ENCODE measurements around the gene KIF13A.
"Not testable (repeated sequence)": the region's sequence is repeated elsewhere in the genome, so short reads cannot be mapped to it uniquely, and the experiment has no call there.

Gene KIF13A

GRCh38 chr6:17871189-17871519, 116.3 kb downstream of the KIF13A start:
- no peak for DNase-seq (ENCODE audit: low read depth, low spot score)

DNA sequence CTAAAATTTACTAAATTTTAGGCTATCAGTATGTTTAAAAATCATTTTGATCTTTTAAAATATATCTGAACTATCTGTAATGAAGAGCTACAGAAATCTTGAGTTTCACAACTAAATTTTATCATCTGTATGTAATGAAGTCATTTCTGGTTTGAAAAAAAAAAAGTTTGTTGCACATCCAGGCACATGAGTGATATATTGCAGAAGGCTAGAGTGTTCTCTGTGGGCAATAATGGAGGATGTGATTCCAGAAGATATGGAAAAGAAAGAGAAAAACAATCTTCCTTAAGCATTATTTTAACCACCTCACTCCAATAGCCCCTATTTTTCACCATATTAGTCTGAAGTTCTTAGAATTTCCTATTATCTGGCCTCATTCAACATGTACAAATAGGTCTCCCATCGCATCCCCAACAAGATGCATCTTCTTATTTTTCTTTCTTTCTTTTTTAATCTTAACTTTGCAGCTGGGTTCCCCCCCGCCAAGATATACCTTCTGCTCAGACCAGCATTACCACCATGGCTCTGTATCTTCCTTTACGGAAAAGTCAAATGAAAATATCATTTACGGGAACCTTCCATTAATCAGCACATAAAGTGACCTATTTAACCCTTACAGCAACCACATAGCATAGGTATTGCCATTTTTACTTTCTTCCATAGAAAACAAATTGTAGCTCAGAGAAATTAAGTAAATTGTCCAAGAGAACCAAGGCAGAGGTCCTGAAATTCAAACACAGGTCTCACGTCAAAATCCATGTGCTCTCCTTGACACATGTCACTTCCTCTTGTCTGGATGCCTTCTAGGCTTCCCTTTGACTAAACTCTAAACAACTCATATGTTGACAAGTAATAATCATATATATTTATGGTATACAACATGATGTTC, 116.9 kb downstream of the KIF13A start:
- no peak for DNase-seq (ENCODE audit: low read depth, low spot score)

- DNase-seq (ENCODE audit: low read depth, low spot score), result no peak
These were observed 117.7 kb downstream of the KIF13A start for GRCh38 chr6:17869753-17870050.

DNA sequence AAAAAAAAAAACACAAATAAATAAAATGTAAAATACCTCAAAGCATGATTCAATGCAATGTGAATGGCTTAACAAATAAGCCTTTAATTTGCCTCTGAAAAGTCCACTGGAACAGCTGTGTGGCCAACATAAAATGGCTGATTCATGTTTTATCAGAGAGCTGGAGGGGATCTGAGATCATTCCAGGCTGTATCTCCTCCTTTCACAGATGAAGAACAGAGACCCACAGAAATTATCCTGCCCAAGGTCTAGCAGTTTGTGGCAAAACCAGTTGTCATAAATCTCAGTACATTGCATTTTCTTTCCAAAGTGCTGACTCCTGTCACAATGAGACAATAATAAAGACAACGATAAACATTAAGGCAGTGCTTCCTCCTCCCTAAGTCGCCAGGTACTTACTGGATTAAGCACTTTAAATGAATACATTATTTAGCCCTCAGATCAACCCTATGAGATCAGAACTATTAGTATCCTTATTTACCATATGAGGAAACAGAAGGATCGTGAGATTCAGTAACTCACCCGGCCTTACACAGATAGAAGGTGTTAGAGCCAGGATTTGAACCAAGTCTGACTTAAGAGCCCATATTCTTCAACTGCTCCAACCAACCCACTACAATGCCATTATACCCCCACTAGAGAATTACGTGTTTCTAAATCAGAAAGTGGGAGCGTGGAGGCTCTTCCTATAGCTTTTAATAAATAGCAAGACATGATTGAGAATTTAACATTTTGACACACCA, 118.3 kb downstream of the KIF13A start:
- no peak for DNase-seq (ENCODE audit: low read depth, low spot score)

- no peak for DNase-seq (ENCODE audit: low read depth, low spot score)
These were observed 119.6 kb downstream of the KIF13A start for GRCh38 chr6:17867880-17868279.

- no peak for DNase-seq (ENCODE audit: low read depth, low spot score)
These were observed 120.5 kb downstream of the KIF13A start for GRCh38 chr6:17866876-17867444.

- DNase-seq (ENCODE audit: low read depth, low spot score), result no peak
These were observed 121.4 kb downstream of the KIF13A start for GRCh38 chr6:17865798-17866725.

DNA sequence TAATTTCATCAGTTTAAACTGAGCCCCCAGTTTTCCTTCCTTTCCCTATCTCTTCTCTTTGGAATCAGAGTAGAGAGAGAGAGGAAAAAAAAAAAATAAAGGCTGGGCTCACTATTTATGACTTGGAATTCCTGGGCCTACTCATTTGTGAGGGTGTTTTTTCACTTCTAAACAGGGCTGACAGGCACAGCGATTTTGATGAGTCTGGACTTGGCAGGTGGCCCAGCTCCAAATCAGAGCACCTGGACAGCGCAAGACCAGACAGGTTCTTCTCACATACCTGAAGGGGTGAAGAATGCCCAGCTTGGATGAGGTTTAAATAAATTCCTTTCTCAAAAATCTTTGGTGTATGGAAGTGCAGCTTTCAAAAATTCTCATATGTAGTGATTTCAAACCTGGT, 122.2 kb downstream of the KIF13A start:
- no peak for DNase-seq (ENCODE audit: low read depth, low spot score)

GRCh38 chr6:17863901-17864754, 123.3 kb downstream of the KIF13A start:
- no peak for DNase-seq (ENCODE audit: low read depth, low spot score)

DNA sequence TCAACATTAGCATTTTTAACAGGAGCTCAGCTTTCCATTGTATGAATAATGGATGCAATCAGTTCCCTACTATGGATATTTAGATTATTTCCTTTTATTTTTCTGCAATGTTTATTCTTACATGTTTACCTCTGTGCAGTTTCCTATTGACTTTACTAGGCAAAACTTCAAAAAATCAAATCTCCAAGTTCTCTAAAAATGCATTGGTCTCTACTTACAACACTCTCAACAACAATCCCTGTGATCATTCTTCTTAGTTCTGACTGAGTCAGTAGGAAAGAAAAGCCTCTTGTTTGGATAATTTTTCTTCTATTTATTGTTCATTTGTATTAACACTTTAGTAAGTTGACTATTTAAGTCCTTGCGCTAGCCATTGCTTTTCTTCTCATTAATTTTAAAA, 126.1 kb downstream of the KIF13A start:
- no peak for DNase-seq (ENCODE audit: low read depth, low spot score)

DNA sequence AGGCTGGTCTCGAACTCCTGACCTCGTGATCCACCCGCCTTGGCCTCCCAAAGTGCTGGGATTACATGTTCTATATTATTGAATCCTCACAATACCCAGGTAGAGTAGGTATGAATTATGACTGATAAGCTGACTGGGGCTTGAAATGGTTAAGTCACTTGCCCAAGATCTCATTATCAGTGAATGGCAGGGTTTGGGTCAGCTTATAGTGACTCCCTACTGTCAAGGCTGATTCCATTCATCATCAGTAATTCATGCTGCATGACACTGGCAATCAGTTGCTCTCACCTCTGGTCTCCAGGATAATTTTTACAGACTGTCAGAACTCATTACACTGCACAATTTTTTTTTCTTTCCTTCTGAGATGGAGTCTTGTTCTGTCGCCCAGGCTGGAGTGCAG, 127.6 kb downstream of the KIF13A start:
- no peak for DNase-seq (ENCODE audit: low read depth, low spot score)

DNA sequence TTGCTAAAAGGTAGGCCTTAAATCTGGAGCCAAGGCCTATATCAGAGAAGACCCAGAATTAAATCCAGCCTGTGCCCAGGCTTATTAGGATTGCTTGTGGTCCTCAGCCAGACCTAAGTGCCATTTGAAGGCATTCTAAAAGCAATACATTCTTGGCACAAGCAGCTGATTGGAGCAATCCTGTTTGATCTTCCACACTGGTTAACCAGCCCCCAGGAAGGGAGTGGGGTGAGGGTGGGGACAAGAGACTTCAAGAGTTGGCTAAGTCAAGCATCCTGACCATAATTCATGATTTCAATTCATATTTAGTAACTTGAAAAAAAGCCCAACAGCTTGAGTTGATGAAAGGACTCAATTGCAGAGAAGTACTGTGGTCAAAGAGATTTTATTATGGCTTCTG, 128.9 kb downstream of the KIF13A start:
- no peak for DNase-seq (ENCODE audit: low read depth, low spot score)

- not testable (repeated sequence) for DNase-seq (ENCODE audit: low read depth, low spot score)
These were observed 130.2 kb downstream of the KIF13A start for GRCh38 chr6:17857188-17857587.

GRCh38 chr6:17856306-17856705, 131.1 kb downstream of the KIF13A start:
- no peak for DNase-seq (ENCODE audit: low read depth, low spot score)

DNA sequence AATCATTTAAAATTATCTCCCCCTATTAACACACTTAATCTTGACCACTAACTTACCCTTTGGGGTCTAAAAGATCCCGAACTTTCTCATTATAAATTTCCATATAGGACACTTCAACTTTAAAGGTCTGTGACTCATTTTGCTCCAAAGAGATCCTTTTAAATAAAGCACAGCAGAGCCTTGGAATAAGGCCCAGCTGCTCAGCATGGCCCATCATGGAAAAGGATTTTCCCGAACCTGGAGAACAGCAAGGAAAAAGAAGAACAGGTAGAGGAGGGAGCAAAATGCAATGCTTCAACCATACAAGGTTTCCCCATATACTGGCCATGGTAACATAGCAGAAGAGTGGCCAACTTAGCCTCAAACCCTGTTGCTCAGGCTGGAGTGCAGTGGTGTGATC, 132.1 kb downstream of the KIF13A start:
- DNase-seq (ENCODE audit: low read depth, low spot score), result no peak

- no peak for DNase-seq (ENCODE audit: low read depth, low spot score)
These were observed 133.9 kb downstream of the KIF13A start for GRCh38 chr6:17853533-17853932.

DNA sequence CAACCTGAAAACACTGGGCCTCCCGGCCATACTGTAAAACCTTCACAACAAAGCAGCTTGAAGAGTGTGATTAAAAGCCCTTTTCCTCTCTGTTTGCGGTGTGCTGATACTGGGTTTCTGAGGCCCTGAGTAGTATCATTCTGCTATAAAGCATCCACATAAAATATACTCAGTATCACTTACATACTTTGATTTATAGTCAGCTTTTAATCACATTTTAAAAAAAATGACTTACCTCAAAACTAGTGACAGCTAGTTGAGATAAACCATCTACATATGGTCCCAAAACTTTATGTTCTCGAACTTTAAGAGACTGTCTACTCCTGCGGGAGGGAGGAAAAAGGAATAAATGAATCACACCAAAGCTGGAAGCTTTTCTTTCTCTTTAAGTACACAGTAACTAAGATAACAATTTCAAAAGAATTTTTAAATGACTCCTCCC, 135.7 kb downstream of the KIF13A start:
- DNase-seq (ENCODE audit: low read depth, low spot score), result no peak

DNA sequence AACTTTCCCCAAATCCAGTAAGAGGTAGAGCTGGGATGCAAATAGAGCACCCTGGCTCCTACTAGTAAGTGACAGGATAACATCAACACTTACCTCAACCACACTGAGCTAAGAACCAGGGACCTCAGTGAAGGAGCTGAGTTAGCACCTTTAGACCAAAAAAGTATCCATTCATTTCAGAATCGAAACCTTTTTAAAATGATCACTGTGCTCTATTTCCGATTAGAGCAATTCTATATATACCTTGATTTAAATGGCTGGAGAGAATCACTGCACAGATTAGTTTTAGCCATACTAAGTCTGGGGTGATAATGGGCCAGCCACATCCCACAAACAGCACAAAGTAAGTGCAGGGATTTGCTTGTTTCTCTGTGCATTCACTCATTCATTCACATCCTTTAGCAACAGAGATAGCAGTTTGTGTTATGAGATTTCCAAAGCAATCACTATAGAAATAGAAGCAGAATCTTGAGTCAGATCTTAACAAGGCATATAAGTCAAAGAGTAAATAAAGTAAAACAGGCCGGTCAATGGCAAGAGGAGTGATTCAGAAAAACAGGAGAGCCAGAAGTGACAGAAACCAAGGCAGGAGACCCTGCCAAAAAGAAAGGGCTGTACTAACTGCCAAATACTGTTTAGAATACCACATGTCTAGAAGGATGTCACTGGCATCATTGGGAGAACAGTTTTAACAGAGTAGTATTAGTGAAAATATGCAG, 136.3 kb downstream of the KIF13A start:
- no peak for DNase-seq (ENCODE audit: low read depth, low spot score)

GRCh38 chr6:17850281-17850680, 137.2 kb downstream of the KIF13A start:
- no peak for DNase-seq (ENCODE audit: low read depth, low spot score)

DNA sequence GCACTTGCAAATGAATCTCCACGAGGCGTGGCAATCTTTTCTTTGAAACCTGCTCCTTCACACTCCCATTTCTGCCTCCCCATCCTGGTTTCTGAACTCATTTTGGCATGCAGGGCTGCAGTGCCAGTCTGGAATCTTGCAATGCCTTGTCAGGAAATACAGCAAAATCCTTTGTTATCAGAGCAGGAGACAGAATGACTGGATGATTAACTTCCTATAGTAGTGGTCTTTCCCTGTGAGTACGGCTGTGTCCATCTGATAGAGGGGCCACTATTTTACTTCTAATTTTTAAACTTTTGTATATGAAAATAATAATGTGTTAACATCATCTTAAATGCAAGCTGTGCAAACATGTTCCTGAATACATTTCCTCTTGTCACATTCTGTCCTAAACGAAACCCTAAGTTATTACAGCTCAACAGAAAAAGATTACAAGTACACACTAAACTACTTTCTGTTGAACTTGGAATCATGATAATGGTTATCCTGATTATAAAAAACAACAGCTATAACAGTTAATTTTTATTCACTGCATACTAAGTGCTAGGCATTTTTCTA, 140.2 kb downstream of the KIF13A start:
- DNase-seq (ENCODE audit: low read depth, low spot score), result no peak

Data from activated naive CD8-positive, alpha-beta T cell treated with anti-CD3 and anti-CD28 coated beads, Interleukin-2, amount 50 U/mL, for 16 hours (primary cell).